GM23338 (cell line): Measurements from ENCODE around the gene SUSD1. TPM values are rescaled to one million over a fixed set of nuclear protein-coding genes. Genes with fewer than 3 reads are reported as not detected.

Experiments
- ATAC-seq: fragments of 200-7000 bp; cut with Tn5 transposase; 3 replicates; pipeline ENCODE4 v1.9.1; 2020
- DNase-seq: peaks from one replicate; pipeline ENCODE4 v3.0.0-alpha.2; 2015; ENCODE audit warnings: low spot score
- H2AFZ ChIP-seq: fragments of 200-600 bp; sonication (generic); 2 replicates; pipeline ENCODE4 v1.8.0; 2016; ENCODE audit warnings: antibody characterized with exemption, mild to moderate bottlenecking, moderate library complexity
- H3F3A ChIP-seq: fragments of 200-600 bp; sonication (generic); replicated peaks from 2 replicates; pipeline ENCODE4 v1.8.0; 2017; ENCODE audit warnings: antibody characterized with exemption, mixed run types, low read depth
- H3K27ac ChIP-seq: fragments of 200-600 bp; sonication (generic); 2 replicates; pipeline ENCODE4 v1.6.1; 2016; ENCODE audit warnings: low read depth
- H3K27me3 ChIP-seq: fragments of 200-600 bp; sonication (generic); 2 replicates; pipeline ENCODE4 v1.8.0; 2016; ENCODE audit warnings: mild to moderate bottlenecking, mixed run types, moderate library complexity; ENCODE audit not compliant: insufficient read depth
- H3K36me3 ChIP-seq: fragments of 200-600 bp; sonication (generic); 2 replicates; pipeline ENCODE4 v1.8.0; 2016; ENCODE audit warnings: mild to moderate bottlenecking; ENCODE audit not compliant: insufficient read depth
- H3K4me1 ChIP-seq: fragments of 200-600 bp; sonication (generic); 2 replicates; pipeline ENCODE4 v1.8.0; 2016; ENCODE audit warnings: mild to moderate bottlenecking, moderate library complexity; ENCODE audit not compliant: insufficient read depth
- H3K4me2 ChIP-seq: fragments of 200-600 bp; sonication (generic); 2 replicates; pipeline ENCODE4 v1.7.1; 2017; ENCODE audit warnings: mixed run types
- H3K4me3 ChIP-seq: fragments of 200-600 bp; sonication (generic); 2 replicates; pipeline ENCODE4 v1.6.1; 2016; ENCODE audit warnings: mixed run types
- H3K79me2 ChIP-seq: fragments of 200-600 bp; sonication (generic); replicated peaks from 2 replicates; pipeline ENCODE4 v1.8.0; 2017; ENCODE audit warnings: mild to moderate bottlenecking; ENCODE audit not compliant: insufficient read depth
- H3K9me2 ChIP-seq: fragments of 200-600 bp; sonication (generic); 2 replicates; pipeline ENCODE4 v1.8.0; 2017; ENCODE audit not compliant: insufficient read depth
- H4K20me1 ChIP-seq: fragments of 200-600 bp; sonication (generic); replicated peaks from 2 replicates; pipeline ENCODE4 v1.8.0; 2017; ENCODE audit warnings: mild to moderate bottlenecking; ENCODE audit not compliant: insufficient read depth
- H3K27ac Mint-ChIP-seq: 2 replicates; pipeline ENCODE4 v1.8.0; 2020; ENCODE audit warnings: inconsistent platforms, mild to moderate bottlenecking, moderate library complexity, mixed read lengths
- H3K27me3 Mint-ChIP-seq: 3 replicates; pipeline ENCODE4 v1.8.0; 2022; ENCODE audit warnings: low read depth, mild to moderate bottlenecking, moderate library complexity, mixed read lengths, inconsistent platforms; ENCODE audit not compliant: insufficient read depth, poor library complexity
- H3K36me3 Mint-ChIP-seq: 3 replicates; pipeline ENCODE4 v1.8.0; 2021; ENCODE audit warnings: low read depth, mild to moderate bottlenecking, inconsistent platforms, moderate library complexity, mixed read lengths
- H3K4me1 Mint-ChIP-seq: 3 replicates; pipeline ENCODE4 v1.8.0; 2020; ENCODE audit warnings: mild to moderate bottlenecking, inconsistent platforms, mixed read lengths
- H3K4me3 Mint-ChIP-seq: 3 replicates; pipeline ENCODE4 v1.8.0; 2021; ENCODE audit warnings: moderate library complexity, mild to moderate bottlenecking, inconsistent platforms, mixed read lengths
- H3K9me3 Mint-ChIP-seq: 3 replicates; pipeline ENCODE4 v1.8.0; 2020; ENCODE audit warnings: moderate library complexity, mild to moderate bottlenecking, inconsistent platforms, mixed read lengths
- CREB1 ChIP-seq: fragments of 250-450 bp; sonication (Bioruptor Pico); IDR thresholded peaks from 2 replicates; pipeline ENCODE4 v1.5.0; 2020; ENCODE audit warnings: low read depth, mild to moderate bottlenecking, moderate library complexity
- CTCF ChIP-seq, 2 experiments: fragments of 200-600 bp in 1 of 2; sonication (generic) in 1 of 2; conservative IDR thresholded peaks; 2 replicates each; pipeline versions ENCODE4 v1.5.1 to v1.6.1; 2016 to 2017; ENCODE audit warnings: antibody characterized with exemption in 2 of 2, low read depth in 2 of 2, mild to moderate bottlenecking in 2 of 2, moderate library complexity in 1 of 2
- ETS1 ChIP-seq: IDR thresholded peaks from 2 replicates; pipeline ENCODE4 v1.6.1; 2016; ENCODE audit warnings: antibody characterized with exemption
- EZH2 ChIP-seq: fragments of 200-600 bp; sonication (generic); IDR thresholded peaks from one replicate; pipeline ENCODE4 v1.8.0; 2017; ENCODE audit warnings: antibody characterized with exemption, mild to moderate bottlenecking, low read depth; ENCODE audit not compliant: unreplicated experiment
- EZH2phosphoT487 ChIP-seq: fragments of 200-600 bp; sonication (generic); IDR thresholded peaks from one replicate; pipeline ENCODE4 v1.8.1; 2018; ENCODE audit warnings: antibody characterized with exemption; ENCODE audit not compliant: unreplicated experiment
- JUNB ChIP-seq: IDR thresholded peaks from one replicate; pipeline ENCODE4 v1.6.1; 2016; ENCODE audit warnings: antibody characterized with exemption; ENCODE audit not compliant: unreplicated experiment
- NANOG ChIP-seq: IDR thresholded peaks from 2 replicates; pipeline ENCODE4 v1.6.1; 2016; ENCODE audit warnings: antibody characterized with exemption, borderline replicate concordance
- REST ChIP-seq: IDR thresholded peaks from one replicate; pipeline ENCODE4 v1.6.1; 2018; ENCODE audit warnings: antibody characterized with exemption; ENCODE audit not compliant: unreplicated experiment
- STAT1 ChIP-seq: IDR thresholded peaks from one replicate; pipeline ENCODE4 v1.6.1; 2016; ENCODE audit warnings: antibody characterized with exemption; ENCODE audit not compliant: unreplicated experiment
- ZNF114 ChIP-seq: fragments of 250-450 bp; sonication (Bioruptor Pico); IDR thresholded peaks from 2 replicates; pipeline ENCODE4 v1.5.0; 2020; ENCODE audit warnings: mild to moderate bottlenecking, moderate library complexity
- ZNF331 ChIP-seq: fragments of 250-450 bp; sonication (Bioruptor Pico); IDR thresholded peaks from 2 replicates; pipeline ENCODE4 v1.5.0; 2020; ENCODE audit warnings: low read depth, mild to moderate bottlenecking, moderate library complexity
- ZNF462 ChIP-seq: fragments of 250-450 bp; sonication (Bioruptor Pico); IDR thresholded peaks from 2 replicates; pipeline ENCODE4 v1.5.0; 2020; ENCODE audit warnings: mild to moderate bottlenecking, moderate library complexity
- polyA plus RNA-seq: library from polyadenylated mRNA; unstranded; fragments of >200 nt; fragmentation: Nextera tagmentation; extraction: Ambion mirVana; gene quantifications from 2 replicates; pipeline ENCODE4 v1.2.1, GENCODE V29; 2016
- total RNA-seq: library from RNA; depleted of rRNA; stranded (reverse); fragments of >200 nt; shearing (Covaris generic); gene quantifications from 2 replicates; pipeline ENCODE4 v1.2.3, GENCODE V29; 2014

SUSD1 gene
- total and polyA plus RNA-seq, 2 experiments from 2014 or later = 1.2 to 6.4 TPM

GRCh38 chr9:112056996-112057395, 118.1 kb downstream of the SUSD1 start (continued):
- TF ChIP-seq ZNF462 (CRISPR knock-in tag) = no peak
- TF ChIP-seq JUNB = no peak
- no peak for TF ChIP-seq EZH2
- no peak for TF ChIP-seq STAT1

- Histone ChIP-seq H3K4me1 (no peaks in the 10 kb centered on the region), H3K27me3 (no peaks in the 10 kb centered on the region), H3K4me2 (no peak overlapping the region), H3F3A (no peaks in the 10 kb centered on the region), H3K79me2 (no peaks in the 10 kb centered on the region), H3K36me3 (peaks cover 9% of the 10 kb centered on the region), H3K9me2 (no peaks in the 10 kb centered on the region), H3K4me3 (no peak overlapping the region), H3K27ac (no peak overlapping the region), H4K20me1 (no peaks in the 10 kb centered on the region), H2AFZ (no peak overlapping the region)
- H3K27ac Mint-ChIP-seq = no peak overlapping the region
- no peaks in the 10 kb centered on the region for H3K9me3 Mint-ChIP-seq
- no peak for DNase-seq
- H3K4me3 Mint-ChIP-seq = no peak overlapping the region
- no peak for ATAC-seq
- no peaks in the 10 kb centered on the region for H3K4me1 Mint-ChIP-seq
- H3K27me3 Mint-ChIP-seq = no peaks in the 10 kb centered on the region
- H3K36me3 Mint-ChIP-seq = no peaks in the 10 kb centered on the region
- TF ChIP-seq CREB1 (CRISPR knock-in tag) = no peak
- TF ChIP-seq ZNF331 (CRISPR knock-in tag) = no peak
- TF ChIP-seq REST = no peak
- TF ChIP-seq ZNF114 (CRISPR knock-in tag) = no peak
- no peak for TF ChIP-seq ETS1
- no peak for TF ChIP-seq EZH2
- TF ChIP-seq EZH2phosphoT487 = no peak
- TF ChIP-seq NANOG = no peak
- no peak for TF ChIP-seq CTCF (conservative IDR thresholded peaks at IDR 0.05; ENCODE audit: low read depth in 2 of 2)
- no peak for TF ChIP-seq JUNB
These were observed 120.2 kb downstream of the SUSD1 start for GRCh38 chr9:112054916-112055315.
